HEK293 (cell line): ENCODE data around the gene L2HGDH.

ENCODE experiments used
- EGR2 ChIP-seq: fragments of 450-650 bp; formaldehyde crosslinking; IDR thresholded peaks from 2 replicates; pipeline ENCODE4 v1.5.1; 2016; ENCODE audit warnings: low read depth, missing biosample characterization, missing genetic modification characterization
- GLI4 ChIP-seq: fragments of 450-650 bp; formaldehyde crosslinking; IDR thresholded peaks from 2 replicates; pipeline ENCODE4 v1.5.1; 2016; ENCODE audit warnings: missing biosample characterization, missing genetic modification characterization
- GLIS2 ChIP-seq: fragments of 450-650 bp; formaldehyde crosslinking; IDR thresholded peaks from 2 replicates; pipeline ENCODE4 v1.5.1; 2016; ENCODE audit warnings: missing biosample characterization, missing genetic modification characterization
- KLF10 ChIP-seq: fragments of 450-650 bp; IDR thresholded peaks from 2 replicates; pipeline ENCODE4 v1.5.1; 2018; ENCODE audit warnings: missing biosample characterization, mild to moderate bottlenecking, missing genetic modification characterization
- SETDB1 ChIP-seq: IDR thresholded peaks from one replicate; pipeline ENCODE4 v1.6.1; 2017; ENCODE audit warnings: mild to moderate bottlenecking, low read length, moderate library complexity, mixed read lengths; ENCODE audit not compliant: insufficient read length
- SP2 ChIP-seq: fragments of 450-650 bp; formaldehyde crosslinking; IDR thresholded peaks from 2 replicates; pipeline ENCODE4 v1.5.1; 2016; ENCODE audit warnings: missing biosample characterization, missing genetic modification characterization
- ZNF16 ChIP-seq: fragments of 450-650 bp; formaldehyde crosslinking; IDR thresholded peaks from 2 replicates; pipeline ENCODE4 v1.5.1; 2016; ENCODE audit warnings: low read depth, missing biosample characterization, missing genetic modification characterization
- ZNF560 ChIP-seq: fragments of 450-650 bp; formaldehyde crosslinking; IDR thresholded peaks from 2 replicates; pipeline ENCODE4 v1.5.1; 2017; ENCODE audit warnings: missing biosample characterization, missing genetic modification characterization, borderline replicate concordance
- ZNF561 ChIP-seq: fragments of 450-650 bp; IDR thresholded peaks from 2 replicates; pipeline ENCODE4 v1.5.1; 2018; ENCODE audit warnings: missing biosample characterization, missing genetic modification characterization, borderline replicate concordance
- ZNF571 ChIP-seq: fragments of 450-650 bp; formaldehyde crosslinking; IDR thresholded peaks from 2 replicates; pipeline ENCODE4 v1.5.0; 2017; ENCODE audit warnings: missing biosample characterization, missing genetic modification characterization
- ZNF76 ChIP-seq: fragments of 450-650 bp; formaldehyde crosslinking; IDR thresholded peaks from 2 replicates; pipeline ENCODE4; 2016; ENCODE audit warnings: low read depth, missing biosample characterization, missing genetic modification characterization, borderline replicate concordance
- ZSCAN30 ChIP-seq: fragments of 450-650 bp; IDR thresholded peaks from 2 replicates; pipeline ENCODE4 v1.5.1; 2018; ENCODE audit warnings: missing biosample characterization, mild to moderate bottlenecking, missing genetic modification characterization, moderate library complexity
- TF ChIP-seq, protein P1 (sequence below): fragments of 450-650 bp; formaldehyde crosslinking; conservative IDR thresholded peaks from 2 replicates; pipeline ENCODE4 v1.5.1; 2016; ENCODE audit warnings: low read depth, missing biosample characterization, missing genetic modification characterization
- TF ChIP-seq, protein P2 (sequence below): fragments of 450-650 bp; formaldehyde crosslinking; IDR thresholded peaks from 2 replicates; pipeline ENCODE4 v1.5.1; 2016; ENCODE audit warnings: missing biosample characterization, missing genetic modification characterization
- TF ChIP-seq, protein P3 (sequence below): fragments of 450-650 bp; formaldehyde crosslinking; IDR thresholded peaks from 2 replicates; pipeline ENCODE4 v1.5.1; 2017; ENCODE audit warnings: missing biosample characterization, missing genetic modification characterization
- TF ChIP-seq, protein P4 (sequence below): fragments of 450-650 bp; formaldehyde crosslinking; IDR thresholded peaks from 2 replicates; pipeline ENCODE4 v1.5.1; 2016; ENCODE audit warnings: missing biosample characterization, missing genetic modification characterization
- TF ChIP-seq, protein P5 (sequence below): fragments of 450-650 bp; formaldehyde crosslinking; IDR thresholded peaks from 2 replicates; pipeline ENCODE4 v1.5.1; 2016; ENCODE audit warnings: missing biosample characterization, missing genetic modification characterization
- TF ChIP-seq, protein P6 (sequence below): fragments of 450-650 bp; formaldehyde crosslinking; IDR thresholded peaks from 2 replicates; pipeline ENCODE4 v1.5.1; 2017; ENCODE audit warnings: missing biosample characterization, missing genetic modification characterization
- TF ChIP-seq, protein P7 (sequence below): fragments of 450-650 bp; formaldehyde crosslinking; optimal IDR thresholded peaks from 2 replicates; pipeline ENCODE3; 2016; ENCODE audit warnings: missing biosample characterization, mild to moderate bottlenecking, missing genetic modification characterization

L2HGDH gene

DNA sequence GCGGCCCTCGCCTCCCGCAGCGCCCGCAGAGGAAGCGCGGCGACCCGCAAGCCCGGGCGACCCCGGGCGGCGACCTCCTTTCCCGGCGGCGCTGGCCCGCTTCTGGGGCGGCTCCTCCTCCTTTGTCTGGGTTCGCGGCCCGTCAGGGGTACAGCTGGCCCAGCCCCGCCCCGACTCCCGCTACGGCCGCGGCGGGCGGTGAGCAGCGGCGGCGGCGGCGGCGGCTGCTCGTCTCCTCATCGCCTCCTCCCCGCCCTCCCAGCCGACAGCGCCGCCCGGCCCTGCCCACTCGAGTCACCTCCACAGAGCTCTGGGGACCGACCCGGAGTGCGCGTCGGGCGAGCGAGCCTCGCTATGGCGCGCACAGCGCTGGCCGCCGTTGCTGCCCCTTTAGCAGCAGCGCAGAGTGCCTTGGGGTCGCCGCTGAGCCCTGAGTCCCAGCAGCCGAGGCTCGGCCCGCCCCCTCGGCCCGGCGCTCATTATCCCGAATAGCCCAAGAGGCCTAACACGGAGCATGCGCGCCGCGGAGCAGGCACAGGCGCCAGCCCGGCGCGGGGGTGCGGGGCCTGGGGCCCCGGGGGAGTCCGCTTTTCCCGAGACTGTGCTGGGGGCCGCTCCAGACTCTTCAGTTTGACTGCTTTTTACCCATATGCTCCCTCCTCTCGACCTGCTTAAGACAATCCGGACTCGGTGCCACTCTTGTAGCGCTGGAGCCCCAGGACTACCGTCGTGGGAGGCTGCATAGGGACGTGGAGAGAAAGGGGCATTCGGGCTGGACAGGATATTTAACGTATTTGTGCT is 80.4 kb downstream of the L2HGDH start, which contains the start of gene SOS2 (continued):
- TF ChIP-seq, protein P1, sequence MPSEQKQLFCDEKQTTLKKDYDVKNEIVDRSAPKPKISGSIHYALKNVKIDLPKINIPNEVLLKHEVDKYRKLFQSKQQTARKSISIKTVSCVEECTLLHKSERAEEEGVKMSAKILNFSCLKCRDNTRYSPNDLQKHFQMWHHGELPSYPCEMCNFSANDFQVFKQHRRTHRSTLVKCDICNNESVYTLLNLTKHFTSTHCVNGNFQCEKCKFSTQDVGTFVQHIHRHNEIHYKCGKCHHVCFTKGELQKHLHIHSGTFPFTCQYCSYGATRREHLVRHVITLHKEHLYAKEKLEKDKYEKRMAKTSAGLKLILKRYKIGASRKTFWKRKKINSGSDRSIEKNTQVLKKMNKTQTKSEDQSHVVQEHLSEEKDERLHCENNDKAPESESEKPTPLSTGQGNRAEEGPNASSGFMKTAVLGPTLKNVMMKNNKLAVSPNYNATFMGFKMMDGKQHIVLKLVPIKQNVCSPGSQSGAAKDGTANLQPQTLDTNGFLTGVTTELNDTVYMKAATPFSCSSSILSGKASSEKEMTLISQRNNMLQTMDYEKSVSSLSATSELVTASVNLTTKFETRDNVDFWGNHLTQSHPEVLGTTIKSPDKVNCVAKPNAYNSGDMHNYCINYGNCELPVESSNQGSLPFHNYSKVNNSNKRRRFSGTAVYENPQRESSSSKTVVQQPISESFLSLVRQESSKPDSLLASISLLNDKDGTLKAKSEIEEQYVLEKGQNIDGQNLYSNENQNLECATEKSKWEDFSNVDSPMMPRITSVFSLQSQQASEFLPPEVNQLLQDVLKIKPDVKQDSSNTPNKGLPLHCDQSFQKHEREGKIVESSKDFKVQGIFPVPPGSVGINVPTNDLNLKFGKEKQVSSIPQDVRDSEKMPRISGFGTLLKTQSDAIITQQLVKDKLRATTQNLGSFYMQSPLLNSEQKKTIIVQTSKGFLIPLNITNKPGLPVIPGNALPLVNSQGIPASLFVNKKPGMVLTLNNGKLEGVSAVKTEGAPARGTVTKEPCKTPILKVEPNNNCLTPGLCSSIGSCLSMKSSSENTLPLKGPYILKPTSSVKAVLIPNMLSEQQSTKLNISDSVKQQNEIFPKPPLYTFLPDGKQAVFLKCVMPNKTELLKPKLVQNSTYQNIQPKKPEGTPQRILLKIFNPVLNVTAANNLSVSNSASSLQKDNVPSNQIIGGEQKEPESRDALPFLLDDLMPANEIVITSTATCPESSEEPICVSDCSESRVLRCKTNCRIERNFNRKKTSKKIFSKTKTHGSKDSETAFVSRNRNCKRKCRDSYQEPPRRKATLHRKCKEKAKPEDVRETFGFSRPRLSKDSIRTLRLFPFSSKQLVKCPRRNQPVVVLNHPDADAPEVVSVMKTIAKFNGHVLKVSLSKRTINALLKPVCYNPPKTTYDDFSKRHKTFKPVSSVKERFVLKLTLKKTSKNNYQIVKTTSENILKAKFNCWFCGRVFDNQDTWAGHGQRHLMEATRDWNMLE (tag by site-specific recombination) = no peak
- TF ChIP-seq ZNF560 (tag by site-specific recombination) (no peak), ZNF561 (tag by site-specific recombination) (peak; percentile 60; the same call in 1 of the 2 replicates), SETDB1 (no peak), EGR2 (0 out of 2 replicates have a peak, but pooled peaks have one; percentile 28), KLF10 (tag by site-specific recombination) (0 out of 2 replicates have a peak, but pooled peaks have one; percentile 46), GLIS2 (tag by site-specific recombination) (peak; percentile 81), ZNF571 (no peak), GLI4 (tag by site-specific recombination) (no peak), ZNF76 (tag by site-specific recombination) (peak; percentile 58; the same call in 1 of the 2 replicates), ZNF16 (tag by site-specific recombination) (no peak), SP2 (tag by site-specific recombination) (peak; percentile 64), ZSCAN30 (tag by site-specific recombination) (0 out of 2 replicates have a peak, but pooled peaks have one; percentile 46)
- TF ChIP-seq, protein P2, sequence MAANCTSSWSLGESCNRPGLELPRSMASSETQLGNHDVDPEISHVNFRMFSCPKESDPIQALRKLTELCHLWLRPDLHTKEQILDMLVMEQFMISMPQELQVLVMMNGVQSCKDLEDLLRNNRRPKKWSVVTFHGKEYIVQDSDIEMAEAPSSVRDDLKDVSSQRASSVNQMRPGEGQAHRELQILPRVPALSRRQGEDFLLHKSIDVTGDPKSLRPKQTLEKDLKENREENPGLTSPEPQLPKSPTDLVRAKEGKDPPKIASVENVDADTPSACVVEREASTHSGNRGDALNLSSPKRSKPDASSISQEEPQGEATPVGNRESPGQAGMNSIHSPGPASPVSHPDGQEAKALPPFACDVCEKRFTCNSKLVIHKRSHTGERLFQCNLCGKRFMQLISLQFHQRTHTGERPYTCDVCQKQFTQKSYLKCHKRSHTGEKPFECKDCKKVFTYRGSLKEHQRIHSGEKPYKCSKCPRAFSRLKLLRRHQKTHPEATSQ (tag by site-specific recombination) = 0 out of 2 replicates have a peak, but pooled peaks have one; percentile 51
- TF ChIP-seq, protein P3, sequence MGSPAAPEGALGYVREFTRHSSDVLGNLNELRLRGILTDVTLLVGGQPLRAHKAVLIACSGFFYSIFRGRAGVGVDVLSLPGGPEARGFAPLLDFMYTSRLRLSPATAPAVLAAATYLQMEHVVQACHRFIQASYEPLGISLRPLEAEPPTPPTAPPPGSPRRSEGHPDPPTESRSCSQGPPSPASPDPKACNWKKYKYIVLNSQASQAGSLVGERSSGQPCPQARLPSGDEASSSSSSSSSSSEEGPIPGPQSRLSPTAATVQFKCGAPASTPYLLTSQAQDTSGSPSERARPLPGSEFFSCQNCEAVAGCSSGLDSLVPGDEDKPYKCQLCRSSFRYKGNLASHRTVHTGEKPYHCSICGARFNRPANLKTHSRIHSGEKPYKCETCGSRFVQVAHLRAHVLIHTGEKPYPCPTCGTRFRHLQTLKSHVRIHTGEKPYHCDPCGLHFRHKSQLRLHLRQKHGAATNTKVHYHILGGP = no peak
- TF ChIP-seq, protein P4, sequence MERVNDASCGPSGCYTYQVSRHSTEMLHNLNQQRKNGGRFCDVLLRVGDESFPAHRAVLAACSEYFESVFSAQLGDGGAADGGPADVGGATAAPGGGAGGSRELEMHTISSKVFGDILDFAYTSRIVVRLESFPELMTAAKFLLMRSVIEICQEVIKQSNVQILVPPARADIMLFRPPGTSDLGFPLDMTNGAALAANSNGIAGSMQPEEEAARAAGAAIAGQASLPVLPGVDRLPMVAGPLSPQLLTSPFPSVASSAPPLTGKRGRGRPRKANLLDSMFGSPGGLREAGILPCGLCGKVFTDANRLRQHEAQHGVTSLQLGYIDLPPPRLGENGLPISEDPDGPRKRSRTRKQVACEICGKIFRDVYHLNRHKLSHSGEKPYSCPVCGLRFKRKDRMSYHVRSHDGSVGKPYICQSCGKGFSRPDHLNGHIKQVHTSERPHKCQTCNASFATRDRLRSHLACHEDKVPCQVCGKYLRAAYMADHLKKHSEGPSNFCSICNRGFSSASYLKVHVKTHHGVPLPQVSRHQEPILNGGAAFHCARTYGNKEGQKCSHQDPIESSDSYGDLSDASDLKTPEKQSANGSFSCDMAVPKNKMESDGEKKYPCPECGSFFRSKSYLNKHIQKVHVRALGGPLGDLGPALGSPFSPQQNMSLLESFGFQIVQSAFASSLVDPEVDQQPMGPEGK (tag by site-specific recombination) = peak; percentile 88
- TF ChIP-seq, protein P5, sequence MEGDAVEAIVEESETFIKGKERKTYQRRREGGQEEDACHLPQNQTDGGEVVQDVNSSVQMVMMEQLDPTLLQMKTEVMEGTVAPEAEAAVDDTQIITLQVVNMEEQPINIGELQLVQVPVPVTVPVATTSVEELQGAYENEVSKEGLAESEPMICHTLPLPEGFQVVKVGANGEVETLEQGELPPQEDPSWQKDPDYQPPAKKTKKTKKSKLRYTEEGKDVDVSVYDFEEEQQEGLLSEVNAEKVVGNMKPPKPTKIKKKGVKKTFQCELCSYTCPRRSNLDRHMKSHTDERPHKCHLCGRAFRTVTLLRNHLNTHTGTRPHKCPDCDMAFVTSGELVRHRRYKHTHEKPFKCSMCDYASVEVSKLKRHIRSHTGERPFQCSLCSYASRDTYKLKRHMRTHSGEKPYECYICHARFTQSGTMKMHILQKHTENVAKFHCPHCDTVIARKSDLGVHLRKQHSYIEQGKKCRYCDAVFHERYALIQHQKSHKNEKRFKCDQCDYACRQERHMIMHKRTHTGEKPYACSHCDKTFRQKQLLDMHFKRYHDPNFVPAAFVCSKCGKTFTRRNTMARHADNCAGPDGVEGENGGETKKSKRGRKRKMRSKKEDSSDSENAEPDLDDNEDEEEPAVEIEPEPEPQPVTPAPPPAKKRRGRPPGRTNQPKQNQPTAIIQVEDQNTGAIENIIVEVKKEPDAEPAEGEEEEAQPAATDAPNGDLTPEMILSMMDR (tag by site-specific recombination) = peak; percentile 52; the same call in 1 of the 2 replicates
- TF ChIP-seq, protein P6, sequence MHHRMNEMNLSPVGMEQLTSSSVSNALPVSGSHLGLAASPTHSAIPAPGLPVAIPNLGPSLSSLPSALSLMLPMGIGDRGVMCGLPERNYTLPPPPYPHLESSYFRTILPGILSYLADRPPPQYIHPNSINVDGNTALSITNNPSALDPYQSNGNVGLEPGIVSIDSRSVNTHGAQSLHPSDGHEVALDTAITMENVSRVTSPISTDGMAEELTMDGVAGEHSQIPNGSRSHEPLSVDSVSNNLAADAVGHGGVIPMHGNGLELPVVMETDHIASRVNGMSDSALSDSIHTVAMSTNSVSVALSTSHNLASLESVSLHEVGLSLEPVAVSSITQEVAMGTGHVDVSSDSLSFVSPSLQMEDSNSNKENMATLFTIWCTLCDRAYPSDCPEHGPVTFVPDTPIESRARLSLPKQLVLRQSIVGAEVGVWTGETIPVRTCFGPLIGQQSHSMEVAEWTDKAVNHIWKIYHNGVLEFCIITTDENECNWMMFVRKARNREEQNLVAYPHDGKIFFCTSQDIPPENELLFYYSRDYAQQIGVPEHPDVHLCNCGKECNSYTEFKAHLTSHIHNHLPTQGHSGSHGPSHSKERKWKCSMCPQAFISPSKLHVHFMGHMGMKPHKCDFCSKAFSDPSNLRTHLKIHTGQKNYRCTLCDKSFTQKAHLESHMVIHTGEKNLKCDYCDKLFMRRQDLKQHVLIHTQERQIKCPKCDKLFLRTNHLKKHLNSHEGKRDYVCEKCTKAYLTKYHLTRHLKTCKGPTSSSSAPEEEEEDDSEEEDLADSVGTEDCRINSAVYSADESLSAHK (tag by site-specific recombination) = no peak
- TF ChIP-seq, protein P7, sequence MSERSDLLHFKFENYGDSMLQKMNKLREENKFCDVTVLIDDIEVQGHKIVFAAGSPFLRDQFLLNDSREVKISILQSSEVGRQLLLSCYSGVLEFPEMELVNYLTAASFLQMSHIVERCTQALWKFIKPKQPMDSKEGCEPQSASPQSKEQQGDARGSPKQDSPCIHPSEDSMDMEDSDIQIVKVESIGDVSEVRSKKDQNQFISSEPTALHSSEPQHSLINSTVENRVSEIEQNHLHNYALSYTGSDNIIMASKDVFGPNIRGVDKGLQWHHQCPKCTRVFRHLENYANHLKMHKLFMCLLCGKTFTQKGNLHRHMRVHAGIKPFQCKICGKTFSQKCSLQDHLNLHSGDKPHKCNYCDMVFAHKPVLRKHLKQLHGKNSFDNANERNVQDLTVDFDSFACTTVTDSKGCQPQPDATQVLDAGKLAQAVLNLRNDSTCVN (tag by site-specific recombination) = peak; percentile 79
